Small intestine (tissue), 7 donors: ENCODE results near the gene DDX54. TPM values are rescaled to one million over a fixed set of nuclear protein-coding genes. Genes with fewer than 3 reads are reported as not detected.

Source experiments
- DNase-seq, 2 donors: peaks; one replicate each; pipeline versions ENCODE4 v3.0.0 to v3.0.0-alpha.2; 2013
- FAIRE-seq: peaks from 2 replicates; lab custom pipeline; 2012; peaks lifted over from hg19 to GRCh38; lab: Jason Lieb, UNC
- H3K27ac ChIP-seq, 3 donors: one replicate each; pipeline ENCODE4 v1.5.1; 2013; ENCODE audit warnings: low read length in 2 of 3, mild to moderate bottlenecking in 2 of 3, control low read depth in 1 of 3, inconsistent platforms in 1 of 3, low read depth in 1 of 3, moderate library complexity in 1 of 3
- H3K27me3 ChIP-seq, 3 donors: one replicate each; pipeline ENCODE4 v1.6.1; 2013; ENCODE audit warnings: low read length in 3 of 3, inconsistent platforms in 1 of 3; ENCODE audit not compliant: control insufficient read depth in 3 of 3, insufficient read depth in 3 of 3
- H3K36me3 ChIP-seq, 3 donors: one replicate each; pipeline ENCODE4 v1.6.1; 2013; ENCODE audit warnings: low read length in 3 of 3, inconsistent platforms in 1 of 3, low read depth in 1 of 3, mild to moderate bottlenecking in 1 of 3, moderate library complexity in 1 of 3; ENCODE audit not compliant: control insufficient read depth in 3 of 3, insufficient read depth in 2 of 3
- H3K4me1 ChIP-seq, 3 donors: one replicate each; pipeline ENCODE4 v1.6.1; 2013; ENCODE audit warnings: low read length in 2 of 3, inconsistent platforms in 1 of 3, low read depth in 1 of 3, mild to moderate bottlenecking in 1 of 3, moderate library complexity in 1 of 3; ENCODE audit not compliant: control insufficient read depth in 3 of 3, insufficient read depth in 2 of 3
- H3K4me3 ChIP-seq, 3 donors: one replicate each; pipeline ENCODE4 v1.5.1; 2013; ENCODE audit warnings: low read length in 3 of 3, control low read depth in 1 of 3, inconsistent platforms in 1 of 3, low read depth in 1 of 3, mild to moderate bottlenecking in 1 of 3, moderate library complexity in 1 of 3
- H3K9me3 ChIP-seq, 2 donors: one replicate each; pipeline ENCODE4 v1.6.1; 2013; ENCODE audit warnings: low read depth in 1 of 2, low read length in 1 of 2; ENCODE audit not compliant: control insufficient read depth in 2 of 2, insufficient read depth in 1 of 2
- WGBS, 3 donors: extraction: QIAGEN DNeasy Blood & Tissue Kit; methylation state at CpG; one replicate each; pipeline ENCODE4 v1.1.7; 2013; 5-methylcytosine and 5-hydroxymethylcytosine counted together
- polyA plus RNA-seq, 4 donors: library from polyadenylated mRNA; stranded (reverse) in 3 of 4; unstranded in 1 of 4; fragments of 200-250 nt in 3 of 4; fragments of 120-200 nt in 1 of 4; gene quantifications; one replicate each; pipeline versions ENCODE4 v1.2.1 to v1.2.3, GENCODE V29; 2013
- donor health status: healthy with polysubstance abuse.
- donor health status: control.
- donor health status: control.
- donor health status: Bipolar disorder and iron deficiency.
- donor health status: healthy.

The DDX54 gene
- polyA plus RNA-seq, 4 donors: 34.9 to 75.6 (median 51.8) TPM

DNA sequence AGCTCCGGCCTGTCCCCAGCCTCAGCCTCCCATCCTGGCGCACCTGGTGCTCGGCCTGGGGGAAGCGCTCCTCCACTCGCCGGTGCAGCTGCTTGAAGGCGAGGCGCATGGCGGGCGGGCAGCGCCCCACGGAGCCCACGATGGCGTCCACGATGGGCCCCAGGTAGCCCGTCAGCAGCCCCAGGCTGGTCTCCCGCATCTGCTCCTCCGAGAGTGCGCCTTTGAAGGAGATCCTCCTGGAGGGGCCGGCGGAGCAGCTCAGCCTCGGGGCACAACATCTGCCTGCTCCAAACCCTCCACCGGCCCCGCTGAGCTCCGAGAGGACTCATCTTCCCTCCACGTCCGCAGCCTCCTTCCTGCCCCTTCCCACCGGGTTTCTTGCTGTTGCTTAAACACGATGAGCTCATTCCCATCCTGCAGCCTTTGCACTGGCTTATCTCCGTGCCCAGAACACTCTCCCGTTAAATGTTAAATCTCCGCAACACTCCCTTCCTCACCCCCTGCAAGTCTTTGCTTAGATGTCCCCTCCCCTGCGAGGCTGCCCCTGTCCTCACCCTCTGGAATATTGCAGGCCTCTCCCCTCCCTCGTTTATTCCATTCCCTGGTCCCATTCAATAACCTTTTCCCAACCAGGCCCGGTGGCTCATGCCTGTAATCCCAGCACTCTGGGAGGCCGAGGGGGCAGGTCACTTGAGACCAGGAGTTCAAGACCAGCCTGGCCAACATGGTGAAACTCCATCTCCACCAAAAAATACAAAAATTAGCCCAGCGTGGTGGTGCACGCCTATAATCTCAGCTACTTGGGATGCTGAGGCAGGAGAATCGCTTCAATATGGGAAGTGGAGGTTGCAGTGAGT lies 73.0 kb downstream of the DDX54 start:
- Histone ChIP-seq H3K27me3 (peaks cover 0 to 13% (median 0%) of the 10 kb centered on the region in 3 donors), H3K4me1 (no peaks in the 10 kb centered on the region), H3K9me3 (no peaks in the 10 kb centered on the region), H3K4me3 (no peak overlapping the region), H3K27ac (no peak overlapping the region), H3K36me3 (no peaks in the 10 kb centered on the region)
- no peak for FAIRE-seq
- WGBS, 3 donors: 69 to 81% (median 72%) methylated on average over 39 of the region's 39 CpGs
- DNase-seq: no peak

DNA sequence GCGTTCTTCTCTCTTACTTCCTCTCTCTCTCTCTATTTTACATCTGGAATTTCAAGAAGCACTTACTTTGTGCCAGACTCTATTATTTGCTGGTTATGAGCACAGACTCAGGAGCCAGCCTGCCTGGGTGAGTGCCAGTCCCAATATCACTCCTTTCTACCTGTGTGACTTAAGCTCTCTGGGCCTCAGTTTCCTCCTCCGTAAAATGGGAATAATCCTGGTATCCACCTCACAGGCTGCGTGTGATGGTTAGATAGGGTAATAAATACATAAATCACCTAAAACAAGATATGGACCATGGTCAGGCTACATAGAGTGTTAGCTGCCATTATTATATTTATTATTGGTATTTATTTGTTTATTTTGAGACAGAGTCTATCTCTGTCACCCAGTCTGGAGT lies 74.0 kb downstream of the DDX54 start:
- H3K4me1 ChIP-seq: no peaks in the 10 kb centered on the region
- peaks cover 0 to 13% (median 0%) of the 10 kb centered on the region in 3 donors for H3K27me3 ChIP-seq
- H3K27ac ChIP-seq: no peak overlapping the region
- H3K9me3 ChIP-seq: no peaks in the 10 kb centered on the region
- DNase-seq (no peak), FAIRE-seq (no peak)
- no peaks in the 10 kb centered on the region for H3K36me3 ChIP-seq
- WGBS, 3 donors: 59 to 86% (median 70%) methylated on average over 3 of the region's 3 CpGs
- no peak overlapping the region for H3K4me3 ChIP-seq

DNA sequence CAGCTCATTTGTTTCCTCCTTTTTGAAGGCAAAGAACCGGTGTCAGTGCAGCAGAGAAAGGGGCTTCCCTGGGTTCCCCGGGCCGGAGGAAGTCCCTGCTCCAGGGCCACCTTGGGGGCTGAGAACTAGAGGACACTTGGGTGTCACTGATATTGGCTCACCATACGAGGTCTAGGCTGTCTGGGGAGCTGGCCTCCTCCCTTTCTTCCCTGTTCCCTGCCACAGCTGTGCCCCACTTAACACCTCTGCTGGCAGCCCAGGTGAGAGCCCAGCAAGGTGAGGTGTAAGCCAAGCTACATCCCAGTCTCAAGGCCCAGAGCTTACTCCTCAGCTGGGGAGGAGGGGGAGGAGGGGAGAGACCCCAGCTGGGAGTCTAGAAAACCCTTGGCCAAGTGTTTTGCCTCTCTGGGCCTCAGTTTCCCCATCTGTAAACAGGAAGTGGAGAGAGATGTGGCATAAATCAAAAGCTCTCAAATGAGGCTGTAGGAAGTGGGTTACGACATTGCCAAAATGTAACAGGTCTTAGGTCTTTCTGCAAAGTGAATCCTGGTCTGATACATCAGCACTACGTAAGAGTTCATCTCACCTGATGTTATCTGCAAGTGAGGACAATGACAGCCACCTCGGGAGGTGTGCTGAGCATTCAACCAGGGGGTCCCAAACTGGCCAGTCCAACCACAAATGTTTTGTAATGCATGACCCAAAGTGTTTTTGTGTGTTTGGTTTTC lies 75.2 kb downstream of the DDX54 start:
- Histone ChIP-seq H3K4me1 (no peaks in the 10 kb centered on the region), H3K36me3 (no peaks in the 10 kb centered on the region), H3K4me3 (no peak overlapping the region), H3K27me3 (peaks cover 0 to 15% (median 0%) of the 10 kb centered on the region in 3 donors), H3K27ac (no peak overlapping the region), H3K9me3 (no peaks in the 10 kb centered on the region)
- DNase-seq (no peak), FAIRE-seq (no peak)
- WGBS, 3 donors: 49 to 58% (median 51%) methylated on average over 7 of the region's 7 CpGs

DNA sequence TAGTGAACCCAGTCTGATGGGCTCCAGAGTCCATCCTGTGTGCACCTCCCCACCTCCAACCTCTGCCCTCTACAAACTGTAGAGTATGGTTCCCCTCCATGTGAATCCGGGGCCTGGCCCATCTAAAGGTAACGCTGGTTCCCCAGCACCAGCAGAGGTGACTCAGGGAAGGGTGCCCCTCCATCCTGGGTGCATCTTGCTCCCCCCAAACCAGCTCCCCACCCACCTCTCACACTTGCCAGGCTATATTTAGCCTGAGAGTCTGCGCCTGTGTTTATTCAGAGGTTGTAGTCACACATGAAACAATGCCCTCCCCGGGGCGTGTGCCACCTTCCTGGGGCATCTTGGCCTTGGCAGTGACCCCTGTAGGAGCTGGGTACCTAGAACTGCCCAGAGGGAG lies 75.9 kb downstream of the DDX54 start:
- no peak overlapping the region for H3K4me3 ChIP-seq
- WGBS, 3 donors: 61 to 75% (median 74%) methylated on average over 5 of the region's 5 CpGs
- no peak for FAIRE-seq

DNA sequence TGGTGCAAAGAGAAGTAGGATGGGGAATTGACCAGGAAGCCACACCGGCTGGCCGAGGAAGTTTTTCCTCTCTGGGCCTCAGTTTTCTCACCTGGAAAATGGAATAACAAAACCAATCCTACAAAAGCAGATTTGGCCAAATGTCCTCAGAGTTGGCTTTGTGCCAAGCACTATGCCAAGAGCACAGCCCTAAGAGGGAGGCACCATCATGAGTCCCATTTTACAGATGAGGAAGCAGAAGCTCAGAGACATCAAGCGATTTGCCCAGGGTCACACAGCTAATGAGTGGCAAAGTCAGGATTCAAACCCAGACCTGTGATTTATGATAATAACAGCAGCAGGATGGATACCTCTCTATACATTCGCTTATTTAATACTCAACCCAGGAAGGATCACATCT lies 77.0 kb downstream of the DDX54 start:
- H3K9me3 ChIP-seq: no peaks in the 10 kb centered on the region
- no peak overlapping the region for H3K27ac ChIP-seq
- WGBS, 3 donors: 91 to 95% (median 95%) methylated on average over 4 of the region's 4 CpGs
- H3K4me3 ChIP-seq: no peak overlapping the region
- H3K4me1 ChIP-seq: no peaks in the 10 kb centered on the region
- H3K27me3 ChIP-seq: peaks cover 0 to 15% (median 0%) of the 10 kb centered on the region in 3 donors
- FAIRE-seq (no peak), DNase-seq (no peak)
- H3K36me3 ChIP-seq: no peaks in the 10 kb centered on the region

More for the DNA sequence above, 75.9 kb downstream of the DDX54 start:
- Histone ChIP-seq H3K4me1 (no peaks in the 10 kb centered on the region), H3K27ac (no peak overlapping the region), H3K27me3 (peaks cover 0 to 15% (median 0%) of the 10 kb centered on the region in 3 donors), H3K36me3 (no peaks in the 10 kb centered on the region), H3K9me3 (no peaks in the 10 kb centered on the region)
- no peak for DNase-seq

Other genes starting within 250 kb of the DDX54 start
- gene OAS3, start 247.0 kb downstream of the DDX54 start, polyA plus RNA-seq: 10 to 100 TPM in 1 of 4 donors, 1 to 10 TPM in 3; 3.8 to 13.1 (median 7.3) TPM
- 1 to 10 TPM; 2.3 to 7.7 (median 2.7) TPM for gene OAS2, start 207.0 kb downstream of the DDX54 start, polyA plus RNA-seq
- 1 to 10 TPM in 3 of 4 donors, under 1 TPM in 1; 0.45 to 4.8 (median 4.2) TPM for gene DTX1, start 128.7 kb downstream of the DDX54 start, polyA plus RNA-seq
- gene RASAL1, start 49.7 kb downstream of the DDX54 start, polyA plus RNA-seq: under 1 TPM in 3 of 4 donors, not detected in 1; 0.16 to 0.81 (median 0.55) TPM
- gene CFAP73, start 35.8 kb downstream of the DDX54 start, polyA plus RNA-seq: under 1 TPM in 2 of 4 donors, not detected in 2; 0.19 to 0.44 TPM
- gene RITA1, start 243 bp upstream of the DDX54 start, polyA plus RNA-seq: 10 to 100 TPM; 15.2 to 31.5 (median 19.7) TPM
- gene TPCN1, start 36.0 kb upstream of the DDX54 start, polyA plus RNA-seq: 10 to 100 TPM; 12.2 to 70.2 (median 34.4) TPM
- gene SLC8B1, start 149.6 kb upstream of the DDX54 start, polyA plus RNA-seq: 10 to 100 TPM; 19.5 to 39.6 (median 31.3) TPM
- 10 to 100 TPM in 2 of 4 donors, 1 to 10 TPM in 2; 2.2 to 32.4 (median 6.7) TPM for gene PLBD2, start 173.1 kb upstream of the DDX54 start, polyA plus RNA-seq
- gene SDS, start 218.4 kb upstream of the DDX54 start, polyA plus RNA-seq: 1 to 10 TPM in 2 of 4 donors, under 1 TPM in 1, not detected in 1; 0.46 to 3.8 (median 1.3) TPM
- 10 to 100 TPM; 21.0 to 37.6 (median 25.1) TPM for gene SDSL, start 236.9 kb upstream of the DDX54 start, polyA plus RNA-seq